ENCODE results near the gene HOXA13.

The HOXA13 gene

GRCh38 chr7:27161721-27162560 is 38.0 kb downstream of the HOXA13 start:
- DNase-seq (ENCODE audit: low read depth): no peak
- no peak for TF ChIP-seq CTCF (IDR thresholded peaks at IDR 0.05; ENCODE audit: control insufficient read depth, extremely low read depth, insufficient read depth)
- no peak overlapping the region for H3K4me3 ChIP-seq (ENCODE audit: low read depth, low read length)

GRCh38 chr7:27161214-27161720 is 38.6 kb downstream of the HOXA13 start:
- TF ChIP-seq CTCF (IDR thresholded peaks at IDR 0.05; ENCODE audit: control insufficient read depth, extremely low read depth, insufficient read depth): no peak
- DNase-seq (ENCODE audit: low read depth): no peak
- H3K4me3 ChIP-seq (ENCODE audit: low read depth, low read length): peak overlapping the region; percentile 49

- TF ChIP-seq CTCF (IDR thresholded peaks at IDR 0.05; ENCODE audit: control insufficient read depth, extremely low read depth, insufficient read depth): peak; percentile 98
- DNase-seq (ENCODE audit: low read depth): no peak
- H3K4me3 ChIP-seq (ENCODE audit: low read depth, low read length): peak overlapping the region; percentile 49
These were observed 39.2 kb downstream of the HOXA13 start for GRCh38 chr7:27160546-27161213.

- DNase-seq (ENCODE audit: low read depth): no peak
- H3K4me3 ChIP-seq (ENCODE audit: low read depth, low read length): no peak overlapping the region
- no peak for TF ChIP-seq CTCF (IDR thresholded peaks at IDR 0.05; ENCODE audit: control insufficient read depth, extremely low read depth, insufficient read depth)
These were observed 39.7 kb downstream of the HOXA13 start for GRCh38 chr7:27160145-27160545.

GRCh38 chr7:27159266-27160144 is 40.4 kb downstream of the HOXA13 start:
- DNase-seq (ENCODE audit: low read depth): peak; percentile 65
- no peak overlapping the region for H3K4me3 ChIP-seq (ENCODE audit: low read depth, low read length)

More at GRCh38 chr7:27159266-27160144, 40.4 kb downstream of the HOXA13 start:
- TF ChIP-seq CTCF (IDR thresholded peaks at IDR 0.05; ENCODE audit: control insufficient read depth, extremely low read depth, insufficient read depth): no peak

Measured in LNCaP clone FGC (cell line).